Endothelial cell of umbilical vein (primary cell): ENCODE measurements around the gene DGKA. TPM values are rescaled to one million over a fixed set of nuclear protein-coding genes. Genes with fewer than 3 reads are reported as not detected.

ENCODE experiments used
- BruUV-seq: library from RNA; stranded (reverse); fragments of 400-500 nt; replicated peaks from 2 replicates; lab custom pipeline; 2021; lab: Mats Ljungman, UMichigan
- CTCF ChIA-PET: fragments of 300-600, 350-600 bp; sonication (Branson Sonifier 250); formaldehyde crosslinking; loops from one replicate; lab custom pipeline; 2021; ENCODE audit warnings: antibody characterized with exemption, inconsistent platforms; lab: Charles Lee
- POLR2A ChIA-PET: fragments of 300-600, 350-600 bp; sonication (Branson Sonifier 250); formaldehyde crosslinking; loops from one replicate; lab custom pipeline; 2021; ENCODE audit warnings: antibody characterized with exemption, inconsistent platforms; lab: Charles Lee
- DNase-seq: peaks from one replicate; pipeline ENCODE4 v3.0.0-alpha.2; 2011; ENCODE audit warnings: low read depth, low spot score
- FAIRE-seq: peaks from 2 replicates; lab custom pipeline; 2011; peaks lifted over from hg19 to GRCh38; lab: Jason Lieb, UNC
- H2AFZ ChIP-seq: 2 replicates; pipeline ENCODE4 v1.6.0; 2012; ENCODE audit warnings: low read depth, low read length, control low read depth, inconsistent platforms
- H3K27ac ChIP-seq: 2 replicates; pipeline ENCODE4 v1.5.1; 2011; ENCODE audit warnings: low read depth, mild to moderate bottlenecking, control low read depth, low read length, moderate library complexity; ENCODE audit not compliant: insufficient read depth
- H3K27me3 ChIP-seq, 2 experiments: 2 replicates each; pipeline versions ENCODE4 v1.6.0 to v1.6.1; 2011; ENCODE audit warnings: low read length in 2 of 2, mixed read lengths in 1 of 2; ENCODE audit not compliant: control insufficient read depth in 2 of 2, insufficient read depth in 2 of 2
- H3K36me3 ChIP-seq, 2 experiments: 2 replicates in 1 of 2; 3 replicates in 1 of 2; pipeline ENCODE4 v1.5.1; 2011; ENCODE audit warnings: low read length in 2 of 2, mild to moderate bottlenecking in 1 of 2, moderate library complexity in 1 of 2; ENCODE audit not compliant: control insufficient read depth in 2 of 2, insufficient read depth in 2 of 2; ENCODE audit errors: extremely low read depth in 1 of 2
- H3K4me1 ChIP-seq: 3 replicates; pipeline ENCODE4 v1.5.1; 2011; ENCODE audit warnings: mild to moderate bottlenecking, low read length; ENCODE audit not compliant: control insufficient read depth, insufficient read depth; ENCODE audit errors: extremely low read depth
- H3K4me2 ChIP-seq: 2 replicates; pipeline ENCODE4 v1.6.1; 2011; ENCODE audit warnings: low read length, control low read depth, mixed read lengths; ENCODE audit not compliant: insufficient read depth
- H3K4me3 ChIP-seq, 3 experiments: fragments of 200-600 bp in 1 of 3; sonication (generic), shearing (Covaris generic) in 1 of 3; replicated peaks in 1 of 3; 2 replicates each; pipeline ENCODE4 v1.5.1; 2011 to 2016; ENCODE audit warnings: control low read depth in 3 of 3, low read length in 3 of 3, mild to moderate bottlenecking in 2 of 3, inconsistent platforms in 1 of 3, low read depth in 1 of 3, moderate library complexity in 1 of 3; ENCODE audit not compliant: insufficient read depth in 1 of 3
- H3K79me2 ChIP-seq: 2 replicates; pipeline ENCODE4 v1.6.0; 2012; ENCODE audit warnings: low read length, inconsistent platforms; ENCODE audit not compliant: control insufficient read depth, insufficient read depth
- H3K9ac ChIP-seq: replicated peaks from 2 replicates; pipeline ENCODE3; 2011; ENCODE audit warnings: low read length, control low read depth; ENCODE audit not compliant: insufficient read depth; ENCODE audit errors: extremely low read depth
- H3K9me1 ChIP-seq: replicated peaks from 3 replicates; pipeline ENCODE4 v1.6.0; 2011; ENCODE audit warnings: mild to moderate bottlenecking, low read length; ENCODE audit not compliant: control insufficient read depth, insufficient read depth; ENCODE audit errors: extremely low read depth
- H3K9me3 ChIP-seq: replicated peaks from 2 replicates; pipeline ENCODE4 v1.5.1; 2012; ENCODE audit warnings: low read length, inconsistent platforms; ENCODE audit not compliant: control insufficient read depth, insufficient read depth
- H4K20me1 ChIP-seq: replicated peaks from 2 replicates; pipeline ENCODE3; 2011; ENCODE audit warnings: mild to moderate bottlenecking, low read length; ENCODE audit not compliant: control insufficient read depth, insufficient read depth; ENCODE audit errors: extremely low read depth
- CTCF ChIP-seq, 2 donors: IDR thresholded peaks; 1 replicate in 1 of 2; 2 replicates in 1 of 2; pipeline ENCODE4 v1.5.1; 2011; ENCODE audit warnings: low read length in 2 of 2, mild to moderate bottlenecking in 2 of 2, moderate library complexity in 2 of 2, control low read depth in 1 of 2, inconsistent platforms in 1 of 2, low read depth in 1 of 2; ENCODE audit not compliant: insufficient read depth in 1 of 2; ENCODE audit errors: extremely low read depth in 1 of 2
- EZH2 ChIP-seq: IDR thresholded peaks from 2 replicates; pipeline ENCODE4 v1.6.1; 2012; ENCODE audit warnings: borderline replicate concordance, low read depth, mild to moderate bottlenecking, moderate library complexity, low read length, inconsistent platforms; ENCODE audit not compliant: severe bottlenecking
- FOS ChIP-seq: IDR thresholded peaks from 2 replicates; pipeline ENCODE4 v1.6.1; 2011; ENCODE audit warnings: mild to moderate bottlenecking, low read length, moderate library complexity, borderline replicate concordance; ENCODE audit not compliant: insufficient read depth
- GATA2 ChIP-seq: IDR thresholded peaks from 2 replicates; pipeline ENCODE4 v1.7.0; 2011; ENCODE audit warnings: low read depth, mild to moderate bottlenecking, moderate library complexity, mixed read lengths, low read length; ENCODE audit not compliant: insufficient read length, insufficient read depth
- JUN ChIP-seq: IDR thresholded peaks from 2 replicates; pipeline ENCODE4 v1.6.1; 2011; ENCODE audit warnings: borderline replicate concordance, low read depth; ENCODE audit not compliant: insufficient read length, insufficient read depth
- MAX ChIP-seq: IDR thresholded peaks from 2 replicates; pipeline ENCODE4 v1.6.1; 2011; ENCODE audit not compliant: insufficient read depth, insufficient read length
- MYC ChIP-seq: IDR thresholded peaks from one replicate; pipeline ENCODE4 v1.6.1; 2011; ENCODE audit warnings: mild to moderate bottlenecking, low read depth, low read length
- POLR2A ChIP-seq: IDR thresholded peaks from 2 replicates; pipeline ENCODE4 v1.6.1; 2012; ENCODE audit warnings: low read depth, mild to moderate bottlenecking, control low read depth, low read length
- POLR2AphosphoS5 ChIP-seq: IDR thresholded peaks from 2 replicates; pipeline ENCODE4 v1.6.1; 2012; ENCODE audit warnings: low read depth, mild to moderate bottlenecking, control low read depth, low read length, moderate library complexity; ENCODE audit not compliant: insufficient read depth
- dilution Hi-C: fragments of 300-500 bp; cut with MboI; formaldehyde crosslinking; loops from one replicate; pipeline ENCODE4 v1.15.0; 2019; ENCODE audit warnings: low sequenced_read_pairs; ENCODE audit not compliant: extremely low pct_ligation_motif_present
- intact Hi-C: fragments of 100-400 bp; cut with micrococcal nuclease; formaldehyde crosslinking; loops from one replicate; pipeline ENCODE4 v1.10.0; 2022
- polyA plus RNA-seq, 4 experiments: library from polyadenylated mRNA; depleted of rRNA in 3 of 4; stranded (reverse) in 3 of 4; unstranded in 1 of 4; fragments of >200 nt; gene quantifications; 2 replicates each; pipeline versions ENCODE4 v1.2.1 to v1.2.3, GENCODE V29; 2011 to 2012; ENCODE audit warnings: missing spikeins in 1 of 4
- total RNA-seq: library from RNA; stranded (reverse); gene quantifications from 2 replicates; pipeline ENCODE4 v1.2.3, GENCODE V29; 2021

The DGKA gene
- total and polyA plus RNA-seq, 2 donors (not counting 3 experiments of a cell fraction or from before 2014, with no cell fraction given), result 49.8 to 53.2 TPM

- Histone ChIP-seq H3K9me1 (no peaks in the 10 kb centered on the region), H3K4me2 (no peak overlapping the region), H3K4me1 (peaks cover 42% of the 10 kb centered on the region), H3K27ac (no peak overlapping the region), H3K9me3 (no peaks in the 10 kb centered on the region), H4K20me1 (no peaks in the 10 kb centered on the region), H3K4me3 (no peak overlapping the region), H3K27me3 (no peaks in the 10 kb centered on the region), H3K9ac (no peak overlapping the region), H3K79me2 (peaks cover 20% of the 10 kb centered on the region), H2AFZ (no peak overlapping the region), H3K36me3 (no peaks in the 10 kb centered on the region)
- intact Hi-C loops, result no loop called here
- TF ChIP-seq EZH2 (no peak), CTCF (IDR thresholded peaks at IDR 0.05; ENCODE audit: extremely low read depth in 1 of 2, insufficient read depth in 1 of 2, low read depth in 1 of 2, low read length in 2 of 2) (no peak)
- no peak for FAIRE-seq
- DNase-seq, result no peak
- ChIA-PET CTCF (interaction anchor here (1.2 kb wide), 1 partner anchor 115 kb away, joined by 4 read pairs; no protein-coding TSS in a partner anchor), POLR2A (interaction anchor here (0.5 kb wide), 1 partner anchor 80 kb away, joined by 9 read pairs; no protein-coding TSS in a partner anchor)
- no TSS peak for BruUV-seq
- dilution Hi-C loops, result no loop called here
These were observed 1.6 kb upstream of the DGKA start for GRCh38 chr12:55929306-55929791.

GRCh38 chr12:55931317-55931779 lies 386 bp downstream of the DGKA start:
- TF ChIP-seq POLR2A (no peak), POLR2AphosphoS5 (no peak), EZH2 (no peak), MAX (no peak), FOS (no peak), MYC (no peak), CTCF (IDR thresholded peaks at IDR 0.05; ENCODE audit: extremely low read depth in 1 of 2, insufficient read depth in 1 of 2, low read depth in 1 of 2, low read length in 2 of 2) (no peak), GATA2 (no peak), JUN (no peak)
- Histone ChIP-seq H3K4me1 (peaks cover 34% of the 10 kb centered on the region), H3K4me3 (peak overlapping the region; percentile 53 to 93 (median 59)), H3K4me2 (peak overlapping the region; percentile 85), H3K9ac (peak overlapping the region; percentile 62), H3K27ac (peak overlapping the region; percentile 42), H2AFZ (peak overlapping the region; percentile 86), H3K36me3 (no peaks in the 10 kb centered on the region), H3K79me2 (peaks cover 5% of the 10 kb centered on the region), H3K27me3 (no peaks in the 10 kb centered on the region), H3K9me3 (no peaks in the 10 kb centered on the region), H4K20me1 (no peaks in the 10 kb centered on the region), H3K9me1 (no peaks in the 10 kb centered on the region)
- DNase-seq, result peak; percentile 9
- intact Hi-C loops (loop anchor here (5.0 kb wide), 1 partner anchor 111 kb away; the partner anchor contains the start of gene RPS26), dilution Hi-C loops (no loop called here)
- POLR2A ChIA-PET, result interaction anchor here (1.1 kb wide), 1 partner anchor 114 kb away, joined by 3 read pairs; the partner anchor contains the start of genes ORMDL2 and SARNP
- BruUV-seq, result no TSS peak
- CTCF ChIA-PET, result interaction anchor here (0.5 to 2.9 kb wide), 13 partner anchors 8 to 202 kb away, joined by 3 to 37 read pairs (median 6); partner anchors contain the start of genes ORMDL2, RAB5B and SARNP
- FAIRE-seq, result no peak
